Adrenal gland (tissue), 5 donors: Measurements from ENCODE around the gene RPS26.

Source experiments
- POLR2A ChIP-seq, 2 donors: fragments of 450-650 bp; IDR thresholded peaks; one replicate each; pipeline ENCODE4 v1.6.1; 2017; ENCODE audit warnings: antibody characterized with exemption in 2 of 2, mild to moderate bottlenecking in 2 of 2, moderate library complexity in 1 of 2
- TF ChIP-seq, protein P1 (sequence below), 6 experiments: fragments of 450-650 bp in 4 of 6; fragments of 200-600 bp in 2 of 6; sonication (generic) in 1 of 6; IDR thresholded peaks; 1 replicate in 5 of 6; 2 replicates in 1 of 6; pipeline versions ENCODE4 v1.5.1 to v1.8.0; 2016 to 2021; ENCODE audit warnings: antibody characterized with exemption in 6 of 6, mild to moderate bottlenecking in 2 of 6, moderate library complexity in 1 of 6
- donor health status: DM: no; HTN: no; CAD: no.

DNA sequence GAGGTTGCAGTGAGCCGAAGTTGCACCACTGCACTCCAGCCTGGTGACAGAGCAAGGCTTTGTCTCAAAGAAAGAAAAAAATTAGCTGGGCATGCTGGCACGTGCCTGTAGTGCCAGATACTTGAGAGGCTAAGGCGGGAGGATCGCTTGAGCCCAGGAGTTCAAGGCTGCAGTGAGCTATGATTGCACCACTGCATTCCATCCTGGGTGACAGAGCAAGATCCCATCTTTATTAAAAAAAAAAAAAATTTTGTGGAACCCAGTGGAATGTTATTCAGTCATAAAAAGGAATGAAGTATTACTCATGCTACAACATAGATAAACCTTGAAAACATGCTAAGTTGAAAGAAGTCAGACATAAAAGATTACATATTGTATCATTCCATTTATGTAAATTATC lies 29.9 kb downstream of the RPS26 start:
- TF ChIP-seq, protein P1, sequence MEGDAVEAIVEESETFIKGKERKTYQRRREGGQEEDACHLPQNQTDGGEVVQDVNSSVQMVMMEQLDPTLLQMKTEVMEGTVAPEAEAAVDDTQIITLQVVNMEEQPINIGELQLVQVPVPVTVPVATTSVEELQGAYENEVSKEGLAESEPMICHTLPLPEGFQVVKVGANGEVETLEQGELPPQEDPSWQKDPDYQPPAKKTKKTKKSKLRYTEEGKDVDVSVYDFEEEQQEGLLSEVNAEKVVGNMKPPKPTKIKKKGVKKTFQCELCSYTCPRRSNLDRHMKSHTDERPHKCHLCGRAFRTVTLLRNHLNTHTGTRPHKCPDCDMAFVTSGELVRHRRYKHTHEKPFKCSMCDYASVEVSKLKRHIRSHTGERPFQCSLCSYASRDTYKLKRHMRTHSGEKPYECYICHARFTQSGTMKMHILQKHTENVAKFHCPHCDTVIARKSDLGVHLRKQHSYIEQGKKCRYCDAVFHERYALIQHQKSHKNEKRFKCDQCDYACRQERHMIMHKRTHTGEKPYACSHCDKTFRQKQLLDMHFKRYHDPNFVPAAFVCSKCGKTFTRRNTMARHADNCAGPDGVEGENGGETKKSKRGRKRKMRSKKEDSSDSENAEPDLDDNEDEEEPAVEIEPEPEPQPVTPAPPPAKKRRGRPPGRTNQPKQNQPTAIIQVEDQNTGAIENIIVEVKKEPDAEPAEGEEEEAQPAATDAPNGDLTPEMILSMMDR (IDR thresholded peaks at IDR 0.05) = no peak
- TF ChIP-seq POLR2A (IDR thresholded peaks at IDR 0.05) = no peak
